Vagina (tissue), 2 donors: ENCODE data around the gene NTRK3. TPM values are rescaled to one million over a fixed set of nuclear protein-coding genes. Genes with fewer than 3 reads are reported as not detected.

Experiments used
- DNase-seq, 2 donors: peaks; one replicate each; pipeline ENCODE4 v3.0.0-alpha.2; 2017; ENCODE audit errors: extremely low spot score in 2 of 2
- H3K27ac ChIP-seq: fragments of 200-600 bp; sonication (generic); one replicate; pipeline ENCODE4 v1.5.1; 2019
- H3K27me3 ChIP-seq: fragments of 200-600 bp; sonication (generic); one replicate; pipeline ENCODE4 v1.5.1; 2019
- H3K36me3 ChIP-seq, 2 donors: fragments of 200-600 bp; sonication (generic); one replicate each; pipeline ENCODE4 v1.5.1; 2017 to 2019
- H3K4me1 ChIP-seq: fragments of 200-600 bp; sonication (generic); one replicate; pipeline ENCODE4 v1.5.1; 2019
- H3K4me3 ChIP-seq, 2 donors: fragments of 200-600 bp; sonication (generic); 1 replicate in 1 of 2; 2 replicates in 1 of 2; pipeline ENCODE4 v1.5.1; 2016 to 2019
- H3K9me3 ChIP-seq: fragments of 200-600 bp; sonication (generic); one replicate; pipeline ENCODE4 v1.5.1; 2019
- POLR2A ChIP-seq, 2 donors: fragments of 450-650 bp; IDR thresholded peaks; one replicate each; pipeline ENCODE4 v1.6.1; 2017; ENCODE audit warnings: antibody characterized with exemption in 2 of 2, mild to moderate bottlenecking in 2 of 2, moderate library complexity in 2 of 2
- POLR2AphosphoS5 ChIP-seq, 2 donors: sonication (generic); formaldehyde crosslinking; IDR thresholded peaks; one replicate each; pipeline ENCODE4 v1.9.0; 2017; ENCODE audit warnings: antibody characterized with exemption in 2 of 2, mild to moderate bottlenecking in 2 of 2, low read depth in 1 of 2; ENCODE audit not compliant: insufficient read depth in 1 of 2
- intact Hi-C: fragments of 100-400 bp; cut with DNase I; formaldehyde crosslinking; loops from one replicate; pipeline ENCODE4 v1.15.1; 2023
- total RNA-seq: library from RNA; depleted of rRNA; stranded (reverse); fragments of >200 nt; gene quantifications from one replicate; pipeline ENCODE4 v1.2.3, GENCODE V29; 2016
- TF ChIP-seq, protein P1 (sequence below), 3 experiments: fragments of 450-650 bp in 2 of 3; fragments of 200-600 bp in 1 of 3; sonication (generic) in 1 of 3; IDR thresholded peaks; one replicate each; pipeline ENCODE4 v1.5.1; 2017 to 2019; ENCODE audit warnings: antibody characterized with exemption in 3 of 3, mild to moderate bottlenecking in 2 of 3, moderate library complexity in 2 of 3

The NTRK3 gene
- total RNA-seq, 1 donor from 2014 or later = 4.9 TPM

DNA sequence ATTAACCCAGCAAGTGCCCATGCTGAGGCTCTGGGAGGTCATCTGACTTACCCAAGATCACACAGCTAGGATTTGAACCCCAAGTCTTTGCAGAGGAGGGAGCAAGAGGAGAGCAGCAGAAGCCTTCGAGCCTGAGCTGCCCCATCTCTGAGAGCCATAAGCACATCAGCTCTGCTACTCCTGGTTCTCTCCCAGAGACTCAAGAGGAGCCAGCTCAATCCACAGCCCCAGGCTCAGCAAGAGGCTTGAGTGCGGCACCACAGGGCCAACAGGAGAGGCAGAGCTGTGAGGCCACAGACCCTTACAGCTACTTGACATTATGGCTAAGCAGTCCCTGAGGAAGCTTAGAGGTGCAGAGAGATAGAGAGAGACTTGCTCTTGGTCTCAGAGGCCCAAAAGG is 15.9 kb upstream of the NTRK3 start:
- Histone ChIP-seq H3K27me3 (no peaks in the 10 kb centered on the region), H3K4me3 (no peak overlapping the region), H3K36me3 (no peaks in the 10 kb centered on the region), H3K27ac (no peak overlapping the region), H3K4me1 (no peaks in the 10 kb centered on the region), H3K9me3 (no peaks in the 10 kb centered on the region)
- no peak for TF ChIP-seq POLR2A (IDR thresholded peaks at IDR 0.05)
- TF ChIP-seq, protein P1, sequence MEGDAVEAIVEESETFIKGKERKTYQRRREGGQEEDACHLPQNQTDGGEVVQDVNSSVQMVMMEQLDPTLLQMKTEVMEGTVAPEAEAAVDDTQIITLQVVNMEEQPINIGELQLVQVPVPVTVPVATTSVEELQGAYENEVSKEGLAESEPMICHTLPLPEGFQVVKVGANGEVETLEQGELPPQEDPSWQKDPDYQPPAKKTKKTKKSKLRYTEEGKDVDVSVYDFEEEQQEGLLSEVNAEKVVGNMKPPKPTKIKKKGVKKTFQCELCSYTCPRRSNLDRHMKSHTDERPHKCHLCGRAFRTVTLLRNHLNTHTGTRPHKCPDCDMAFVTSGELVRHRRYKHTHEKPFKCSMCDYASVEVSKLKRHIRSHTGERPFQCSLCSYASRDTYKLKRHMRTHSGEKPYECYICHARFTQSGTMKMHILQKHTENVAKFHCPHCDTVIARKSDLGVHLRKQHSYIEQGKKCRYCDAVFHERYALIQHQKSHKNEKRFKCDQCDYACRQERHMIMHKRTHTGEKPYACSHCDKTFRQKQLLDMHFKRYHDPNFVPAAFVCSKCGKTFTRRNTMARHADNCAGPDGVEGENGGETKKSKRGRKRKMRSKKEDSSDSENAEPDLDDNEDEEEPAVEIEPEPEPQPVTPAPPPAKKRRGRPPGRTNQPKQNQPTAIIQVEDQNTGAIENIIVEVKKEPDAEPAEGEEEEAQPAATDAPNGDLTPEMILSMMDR (IDR thresholded peaks at IDR 0.05) = no peak
- TF ChIP-seq POLR2AphosphoS5 (IDR thresholded peaks at IDR 0.05; ENCODE audit: insufficient read depth in 1 of 2, low read depth in 1 of 2) = no peak
- intact Hi-C loops = loop anchor here (10.0 kb wide), 1 partner anchor 598 kb away; no protein-coding TSS in a partner anchor
- DNase-seq = no peak

- H3K4me1 ChIP-seq = no peaks in the 10 kb centered on the region
- intact Hi-C loops = loop anchor here (10.0 kb wide), 1 partner anchor 595 kb away; no protein-coding TSS in a partner anchor
- H3K27ac ChIP-seq = no peak overlapping the region
- no peaks in the 10 kb centered on the region for H3K27me3 ChIP-seq
- no peak for DNase-seq
- no peak for TF ChIP-seq POLR2AphosphoS5 (IDR thresholded peaks at IDR 0.05; ENCODE audit: insufficient read depth in 1 of 2, low read depth in 1 of 2)
- TF ChIP-seq, protein P1 (IDR thresholded peaks at IDR 0.05) = no peak
- TF ChIP-seq POLR2A (IDR thresholded peaks at IDR 0.05) = no peak
- no peaks in the 10 kb centered on the region for H3K36me3 ChIP-seq
- no peak overlapping the region for H3K4me3 ChIP-seq
- H3K9me3 ChIP-seq = no peaks in the 10 kb centered on the region
Measured at GRCh38 chr15:88269356-88270062, 13.0 kb upstream of the NTRK3 start.

DNA sequence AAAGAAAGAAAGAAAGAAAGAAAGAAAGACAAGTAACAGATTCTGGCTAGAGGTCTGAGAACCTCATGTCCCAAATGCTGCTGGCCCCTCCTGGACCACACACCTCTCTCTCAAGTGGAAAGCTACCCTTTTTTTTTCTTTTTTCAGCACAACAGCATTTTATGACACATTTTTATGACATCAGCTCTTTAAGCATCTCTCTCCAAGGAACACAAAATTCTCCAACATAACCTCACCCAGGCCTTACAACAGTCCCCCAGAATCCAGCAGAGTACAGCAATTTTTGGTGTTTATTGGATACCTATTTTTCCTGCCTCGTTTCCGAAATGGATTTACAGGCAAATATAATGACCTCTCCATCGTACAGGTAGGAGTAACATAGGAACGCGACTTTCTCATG is 11.2 kb upstream of the NTRK3 start:
- H3K36me3 ChIP-seq = no peaks in the 10 kb centered on the region
- no peaks in the 10 kb centered on the region for H3K4me1 ChIP-seq
- no peak for DNase-seq
- no peak overlapping the region for H3K4me3 ChIP-seq
- no peaks in the 10 kb centered on the region for H3K9me3 ChIP-seq
- H3K27me3 ChIP-seq = no peaks in the 10 kb centered on the region
- TF ChIP-seq POLR2A (IDR thresholded peaks at IDR 0.05) (no peak), POLR2AphosphoS5 (IDR thresholded peaks at IDR 0.05; ENCODE audit: insufficient read depth in 1 of 2, low read depth in 1 of 2) (no peak)
- TF ChIP-seq, protein P1 (IDR thresholded peaks at IDR 0.05) = no peak
- intact Hi-C loops = no loop called here
- H3K27ac ChIP-seq = no peak overlapping the region

GRCh38 chr15:88266170-88266569 is 9.6 kb upstream of the NTRK3 start:
- H3K36me3 ChIP-seq = no peaks in the 10 kb centered on the region
- H3K27ac ChIP-seq = no peak overlapping the region
- no peaks in the 10 kb centered on the region for H3K4me1 ChIP-seq
- no peak overlapping the region for H3K4me3 ChIP-seq
- no peaks in the 10 kb centered on the region for H3K27me3 ChIP-seq
- H3K9me3 ChIP-seq = no peaks in the 10 kb centered on the region
- TF ChIP-seq POLR2AphosphoS5 (IDR thresholded peaks at IDR 0.05; ENCODE audit: insufficient read depth in 1 of 2, low read depth in 1 of 2) (no peak), POLR2A (IDR thresholded peaks at IDR 0.05) (no peak)
- TF ChIP-seq, protein P1 (IDR thresholded peaks at IDR 0.05) = no peak
- no peak for DNase-seq
- intact Hi-C loops = no loop called here

DNA sequence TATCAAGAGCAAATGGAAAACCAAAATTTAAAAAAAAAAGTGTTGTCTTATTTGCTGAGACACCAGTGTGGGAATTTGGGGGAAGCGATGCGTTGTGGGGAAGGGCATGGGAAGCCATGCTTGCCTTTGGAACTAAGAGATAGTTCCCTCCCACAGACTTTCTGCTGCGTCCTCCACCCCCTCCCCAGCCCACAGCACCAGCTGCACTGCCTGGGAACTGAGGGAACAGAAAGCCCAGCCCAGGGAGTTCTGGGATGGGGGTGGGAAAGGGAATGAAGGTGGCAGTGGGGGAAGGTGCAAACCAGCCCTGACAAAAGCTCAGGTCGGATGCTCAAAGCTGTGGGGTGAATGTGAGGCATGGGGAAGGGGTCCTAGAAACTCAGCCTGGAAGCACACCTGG is 8.1 kb upstream of the NTRK3 start:
- intact Hi-C loops = no loop called here
- TF ChIP-seq, protein P1 (IDR thresholded peaks at IDR 0.05) = no peak
- TF ChIP-seq POLR2AphosphoS5 (IDR thresholded peaks at IDR 0.05; ENCODE audit: insufficient read depth in 1 of 2, low read depth in 1 of 2) = no peak
- no peak for TF ChIP-seq POLR2A (IDR thresholded peaks at IDR 0.05)
- H3K36me3 ChIP-seq = no peaks in the 10 kb centered on the region
- no peak for DNase-seq
- no peaks in the 10 kb centered on the region for H3K4me1 ChIP-seq
- H3K4me3 ChIP-seq = no peak overlapping the region
- H3K27ac ChIP-seq = no peak overlapping the region
- H3K27me3 ChIP-seq = no peaks in the 10 kb centered on the region
- no peaks in the 10 kb centered on the region for H3K9me3 ChIP-seq
